SK-N-MC (cell line): ENCODE results near the gene SIRT7.

Experiments used
- EZH2 ChIP-seq: fragments of 200-600 bp; sonication (generic); IDR thresholded peaks from one replicate; pipeline ENCODE4 v1.6.1; 2017; ENCODE audit warnings: antibody characterized with exemption
- FOXP2 ChIP-seq: optimal IDR thresholded peaks from 2 replicates; pipeline ENCODE3; 2011; ENCODE audit warnings: mild to moderate bottlenecking, moderate library complexity; ENCODE audit not compliant: insufficient read depth; ENCODE audit errors: extremely low read length, control extremely low read depth
- POLR2AphosphoS5 ChIP-seq: IDR thresholded peaks from 2 replicates; pipeline ENCODE4 v1.6.1; 2012; ENCODE audit warnings: mild to moderate bottlenecking, low read depth, low read length, borderline replicate concordance

- TF ChIP-seq EZH2 (no peak), POLR2AphosphoS5 (no peak), FOXP2 (no peak)
These were observed 22.8 kb upstream of the SIRT7 start for GRCh38 chr17:81940538-81941483.
